Common myeloid progenitor, CD34-positive (primary cell): ENCODE measurements around the gene DACT1.
A peak's percentile ranks its signal among the peaks of the same experiment; 100 is the strongest.

Experiments
- CTCF ChIA-PET: fragments of 350-600 bp; sonication (Branson Sonifier 250); formaldehyde crosslinking; loops from one replicate; lab custom pipeline; 2021; ENCODE audit warnings: antibody characterized with exemption; lab: Charles Lee
- POLR2A ChIA-PET: fragments of 350-600 bp; sonication (Branson Sonifier 250); formaldehyde crosslinking; loops from one replicate; lab custom pipeline; 2021; ENCODE audit warnings: antibody characterized with exemption; lab: Charles Lee
- DNase-seq, 3 donors: peaks; one replicate each; pipeline versions ENCODE4 v3.0.0 to v3.0.0-alpha.2; 2013
- H3K27ac ChIP-seq, 2 experiments: 1 replicate in 1 of 2; 2 replicates in 1 of 2; pipeline ENCODE4 v1.7.0; 2013; ENCODE audit warnings: inconsistent platforms in 2 of 2, low read length in 2 of 2, mild to moderate bottlenecking in 2 of 2, low read depth in 1 of 2, moderate library complexity in 1 of 2; ENCODE audit not compliant: severe bottlenecking in 2 of 2, insufficient read depth in 1 of 2, poor library complexity in 1 of 2
- H3K27me3 ChIP-seq, 5 experiments: replicated peaks in 2 of 5; 1 replicate in 3 of 5; 2 replicates in 2 of 5; pipeline versions ENCODE4 v1.6.1 to v1.7.0; 2013; ENCODE audit warnings: low read length in 4 of 5, mild to moderate bottlenecking in 2 of 5, moderate library complexity in 2 of 5, inconsistent platforms in 1 of 5; ENCODE audit not compliant: insufficient read depth in 5 of 5, control insufficient read depth in 4 of 5
- H3K36me3 ChIP-seq, 4 experiments: 1 replicate in 2 of 4; 2 replicates in 2 of 4; pipeline versions ENCODE4 v1.6.1 to v1.7.0; 2013; ENCODE audit warnings: low read length in 3 of 4, control low read depth in 1 of 4, mild to moderate bottlenecking in 1 of 4; ENCODE audit not compliant: control insufficient read depth in 4 of 4, insufficient read depth in 4 of 4
- H3K4me1 ChIP-seq, 4 experiments: 1 replicate in 3 of 4; 2 replicates in 1 of 4; pipeline versions ENCODE4 v1.6.1 to v1.7.1; 2013; ENCODE audit warnings: low read length in 3 of 4, mild to moderate bottlenecking in 3 of 4, control low read depth in 1 of 4, inconsistent platforms in 1 of 4, moderate library complexity in 1 of 4; ENCODE audit not compliant: control insufficient read depth in 4 of 4, insufficient read depth in 4 of 4; ENCODE audit errors: control extremely low read depth in 1 of 4
- H3K4me3 ChIP-seq, 7 experiments: 1 replicate in 4 of 7; 2 replicates in 3 of 7; pipeline versions ENCODE4 v1.5.1 to v1.7.0; 2013; ENCODE audit warnings: mild to moderate bottlenecking in 7 of 7, low read length in 6 of 7, moderate library complexity in 6 of 7, inconsistent platforms in 2 of 7, low read depth in 2 of 7, control low read depth in 1 of 7; ENCODE audit not compliant: insufficient read depth in 4 of 7, control insufficient read depth in 1 of 7; ENCODE audit errors: extremely low read depth in 1 of 7
- H3K9me3 ChIP-seq, 5 experiments: 1 replicate in 4 of 5; 2 replicates in 1 of 5; pipeline versions ENCODE4 v1.6.1 to v1.7.1; 2013; ENCODE audit warnings: low read length in 4 of 5, mild to moderate bottlenecking in 2 of 5, inconsistent platforms in 1 of 5, low read depth in 1 of 5, moderate library complexity in 1 of 5; ENCODE audit not compliant: control insufficient read depth in 4 of 5, insufficient read depth in 2 of 5; ENCODE audit errors: control extremely low read depth in 1 of 5
- WGBS: methylation state at CpG from one replicate; pipeline ENCODE4 v1.1.5; 2013; ENCODE audit not compliant: insufficient coverage; 5-methylcytosine and 5-hydroxymethylcytosine counted together

The DACT1 gene

DNA sequence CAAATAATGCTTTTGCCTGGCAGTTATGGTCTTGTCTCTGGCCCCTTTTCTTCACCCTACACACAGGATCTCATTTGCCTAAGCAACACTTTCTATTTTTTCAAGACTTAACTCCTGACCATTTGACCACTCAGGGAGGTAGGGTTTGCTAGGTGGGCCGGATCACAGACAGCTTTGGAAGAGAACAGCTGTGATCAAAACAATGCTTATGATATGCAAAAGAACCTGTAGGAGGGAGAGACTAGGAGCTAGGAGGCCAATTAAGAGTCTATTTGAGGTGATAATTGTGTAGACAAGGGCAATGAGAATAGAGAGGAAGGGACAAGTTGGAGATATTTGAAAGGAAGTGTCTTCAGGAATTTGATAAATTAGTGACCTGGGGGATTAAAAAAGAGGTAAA lies 12.3 kb upstream of the DACT1 start:
- H3K36me3 ChIP-seq: no peaks in the 10 kb centered on the region
- no peaks in the 10 kb centered on the region for H3K9me3 ChIP-seq
- H3K4me3 ChIP-seq: no peak overlapping the region
- ChIA-PET POLR2A (no interaction called here), CTCF (interaction anchor here (2.1 kb wide), 1 partner anchor 12 kb away, joined by 11 read pairs; the partner anchor contains the start of gene DACT1)
- no peak for DNase-seq
- no peaks in the 10 kb centered on the region for H3K27me3 ChIP-seq
- H3K27ac ChIP-seq: no peak overlapping the region
- peaks cover 8 to 19% (median 14%) of the 10 kb centered on the region in 4 experiments for H3K4me1 ChIP-seq
- WGBS: 100% methylated on average over 1 of the region's 1 CpG

- H3K4me1 ChIP-seq: peaks cover 8 to 19% (median 14%) of the 10 kb centered on the region in 4 experiments
- no peaks in the 10 kb centered on the region for H3K27me3 ChIP-seq
- peak overlapping the region in 1 of 7 experiments; percentile 13 for H3K4me3 ChIP-seq
- CTCF ChIA-PET: interaction anchor here (2.1 kb wide), 1 partner anchor 11 kb away, joined by 11 read pairs; the partner anchor contains the start of gene DACT1
- WGBS: no CpG with 5 or more reads among the region's 3 CpGs
- no peaks in the 10 kb centered on the region for H3K36me3 ChIP-seq
- DNase-seq: peak in 2 of 3 donors; percentile 36 to 44
- POLR2A ChIA-PET: no interaction called here
- H3K9me3 ChIP-seq: no peaks in the 10 kb centered on the region
- H3K27ac ChIP-seq: no peak overlapping the region
Observed at GRCh38 chr14:58626431-58626831, 11.3 kb upstream of the DACT1 start.

GRCh38 chr14:58628406-58628805 lies 9.4 kb upstream of the DACT1 start:
- Histone ChIP-seq H3K27me3 (no peaks in the 10 kb centered on the region), H3K36me3 (no peaks in the 10 kb centered on the region), H3K4me3 (no peak overlapping the region), H3K27ac (no peak overlapping the region), H3K4me1 (peaks cover 8 to 14% (median 12%) of the 10 kb centered on the region in 4 experiments), H3K9me3 (no peaks in the 10 kb centered on the region)
- POLR2A ChIA-PET: no interaction called here
- CTCF ChIA-PET: interaction anchor here (1.5 kb wide), 1 partner anchor 10 kb away, joined by 4 read pairs; no protein-coding TSS in a partner anchor
- WGBS: 76% methylated on average over 6 of the region's 6 CpGs
- no peak for DNase-seq

GRCh38 chr14:58629281-58629680 lies 8.5 kb upstream of the DACT1 start:
- ChIA-PET CTCF (interaction anchor here (1.5 kb wide), 1 partner anchor 10 kb away, joined by 4 read pairs; no protein-coding TSS in a partner anchor), POLR2A (no interaction called here)
- no peaks in the 10 kb centered on the region for H3K36me3 ChIP-seq
- H3K27me3 ChIP-seq: no peaks in the 10 kb centered on the region
- peaks cover 8 to 14% (median 12%) of the 10 kb centered on the region in 4 experiments for H3K4me1 ChIP-seq
- no peaks in the 10 kb centered on the region for H3K9me3 ChIP-seq
- H3K27ac ChIP-seq: no peak overlapping the region
- DNase-seq: peak in 2 of 3 donors; percentile 35 to 50
- H3K4me3 ChIP-seq: no peak overlapping the region
- 67% methylated on average over 1 of the region's 1 CpG for WGBS

- ChIA-PET CTCF (no interaction called here), POLR2A (no interaction called here)
- DNase-seq: no peak
- no peak overlapping the region for H3K27ac ChIP-seq
- no peak overlapping the region for H3K4me3 ChIP-seq
- 95% methylated on average over 16 of the region's 18 CpGs for WGBS
- peaks cover 11 to 22% (median 13%) of the 10 kb centered on the region in 4 experiments for H3K4me1 ChIP-seq
- H3K36me3 ChIP-seq: no peaks in the 10 kb centered on the region
- H3K9me3 ChIP-seq: no peaks in the 10 kb centered on the region
- H3K27me3 ChIP-seq: peaks cover 0 to 1% (median 0%) of the 10 kb centered on the region in 5 experiments
Observed at GRCh38 chr14:58631732-58632131, 6.0 kb upstream of the DACT1 start.

DNA sequence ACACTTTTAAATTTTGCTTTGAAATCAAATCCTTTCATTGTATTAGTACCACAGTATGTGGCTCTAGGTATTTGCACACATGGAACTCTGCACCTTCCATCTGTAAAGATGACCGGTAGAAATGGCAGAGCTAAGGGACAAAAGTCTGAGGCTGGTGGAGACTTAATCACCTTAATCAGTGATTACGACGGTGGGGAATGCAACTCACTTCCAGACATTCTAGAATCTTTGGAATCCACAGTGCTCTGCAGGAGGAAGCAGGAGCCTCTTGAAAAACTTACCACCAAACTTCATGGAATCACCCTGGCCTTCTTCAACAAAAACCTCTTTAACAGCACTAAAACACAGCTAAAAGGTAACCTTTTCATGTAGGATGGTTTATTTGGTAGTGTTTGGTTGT lies 3.9 kb upstream of the DACT1 start:
- H3K36me3 ChIP-seq: no peaks in the 10 kb centered on the region
- CTCF ChIA-PET: interaction anchor here (0.7 to 1.4 kb wide), 2 partner anchors 133 to 1518 kb away, joined by 3 to 4 read pairs; no protein-coding TSS in a partner anchor
- peaks cover 14 to 35% (median 26%) of the 10 kb centered on the region in 4 experiments for H3K4me1 ChIP-seq
- WGBS: 100% methylated on average over 3 of the region's 3 CpGs
- no peaks in the 10 kb centered on the region for H3K9me3 ChIP-seq
- no peak overlapping the region for H3K27ac ChIP-seq
- DNase-seq: no peak
- POLR2A ChIA-PET: no interaction called here
- H3K27me3 ChIP-seq: peaks cover 0 to 5% (median 0%) of the 10 kb centered on the region in 5 experiments
- no peak overlapping the region for H3K4me3 ChIP-seq

- ChIA-PET POLR2A (no interaction called here), CTCF (interaction anchor here (0.7 to 1.4 kb wide), 2 partner anchors 133 to 1517 kb away, joined by 3 to 4 read pairs; no protein-coding TSS in a partner anchor)
- Histone ChIP-seq H3K27me3 (peaks cover 0 to 9% (median 0%) of the 10 kb centered on the region in 5 experiments), H3K4me1 (peaks cover 17 to 38% (median 29%) of the 10 kb centered on the region in 4 experiments), H3K4me3 (peak overlapping the region in 4 of 7 experiments; percentile 9 to 37 (median 24)), H3K9me3 (no peaks in the 10 kb centered on the region), H3K36me3 (no peaks in the 10 kb centered on the region), H3K27ac (no peak overlapping the region)
- peak in 1 of 3 donors; percentile 32 for DNase-seq
- 64% methylated on average over 5 of the region's 5 CpGs for WGBS
Observed at GRCh38 chr14:58634406-58635090, 3.2 kb upstream of the DACT1 start.
